HepG2 (cell line): ENCODE measurements around the gene RBM47. TPM values are rescaled to one million over a fixed set of nuclear protein-coding genes. Genes with fewer than 3 reads are reported as not detected.

Experiments
- ATM ChIP-seq: fragments of 450-650 bp; IDR thresholded peaks from 2 replicates; pipeline ENCODE4 v1.7.1; 2017; ENCODE audit warnings: mild to moderate bottlenecking, borderline replicate concordance
- CENPX ChIP-seq: sonication (generic); formaldehyde crosslinking; IDR thresholded peaks from 2 replicates; pipeline ENCODE4 v1.9.0; 2021; ENCODE audit warnings: mild to moderate bottlenecking, missing genetic modification reagents, moderate library complexity
- CREM ChIP-seq, 2 experiments: sonication (generic) in 1 of 2; formaldehyde crosslinking in 1 of 2; IDR thresholded peaks; 2 replicates each; pipeline versions ENCODE4 v1.4.0 to v1.6.1; 2016 to 2020; ENCODE audit warnings: antibody characterized with exemption in 1 of 2, mild to moderate bottlenecking in 1 of 2, missing genetic modification reagents in 1 of 2
- CTCF ChIP-seq: sonication (generic); formaldehyde crosslinking; IDR thresholded peaks from 2 replicates; pipeline ENCODE4 v1.5.0; 2020; ENCODE audit warnings: mild to moderate bottlenecking, missing genetic modification reagents, moderate library complexity
- E2F2 ChIP-seq: sonication (generic); formaldehyde crosslinking; IDR thresholded peaks from 2 replicates; pipeline ENCODE4 v1.4.0; 2020; ENCODE audit warnings: missing genetic modification reagents, borderline replicate concordance
- FLYWCH1 ChIP-seq: sonication (generic); formaldehyde crosslinking; IDR thresholded peaks from 2 replicates; pipeline ENCODE4 v1.8.1; 2023; ENCODE audit warnings: mild to moderate bottlenecking, missing genetic modification reagents
- FOSL1 ChIP-seq: sonication (generic); formaldehyde crosslinking; IDR thresholded peaks from 2 replicates; pipeline ENCODE4 v1.9.0; 2021; ENCODE audit warnings: missing genetic modification reagents, borderline replicate concordance
- GPBP1L1 ChIP-seq: sonication (generic); formaldehyde crosslinking; IDR thresholded peaks from 2 replicates; pipeline ENCODE4 v1.5.0; 2020; ENCODE audit warnings: mild to moderate bottlenecking, missing genetic modification reagents
- MATR3 ChIP-seq: sonication (generic); formaldehyde crosslinking; IDR thresholded peaks from 2 replicates; pipeline ENCODE4 v1.4.0; 2020; ENCODE audit warnings: missing genetic modification reagents
- MED8 ChIP-seq: sonication (generic); formaldehyde crosslinking; IDR thresholded peaks from 2 replicates; pipeline ENCODE4 v1.8.1; 2023; ENCODE audit warnings: mild to moderate bottlenecking, missing genetic modification reagents; ENCODE audit not compliant: insufficient replicate concordance
- NBN ChIP-seq: fragments of 450-650 bp; conservative IDR thresholded peaks from 2 replicates; pipeline ENCODE4 v1.6.1; 2017
- NFIC ChIP-seq: IDR thresholded peaks from 2 replicates; pipeline ENCODE4 v1.6.1; 2012; ENCODE audit warnings: mild to moderate bottlenecking, low read length, inconsistent platforms
- NFYB ChIP-seq: sonication (generic); formaldehyde crosslinking; IDR thresholded peaks from 2 replicates; pipeline ENCODE4 v1.4.0; 2020; ENCODE audit warnings: missing genetic modification reagents
- SOX5 ChIP-seq: IDR thresholded peaks from 2 replicates; pipeline ENCODE4 v1.6.1; 2016; ENCODE audit warnings: borderline replicate concordance
- TBP ChIP-seq: sonication (generic); formaldehyde crosslinking; IDR thresholded peaks from 2 replicates; pipeline ENCODE4 v1.5.0; 2020; ENCODE audit warnings: missing genetic modification reagents
- ZBTB7B ChIP-seq: sonication (generic); formaldehyde crosslinking; IDR thresholded peaks from 2 replicates; pipeline ENCODE4 v1.4.0; 2020; ENCODE audit warnings: missing genetic modification reagents
- ZFP41 ChIP-seq: sonication (generic); formaldehyde crosslinking; IDR thresholded peaks from 2 replicates; pipeline ENCODE4 v1.4.0; 2020; ENCODE audit warnings: mild to moderate bottlenecking, missing genetic modification reagents, borderline replicate concordance
- ZNF546 ChIP-seq: sonication (generic); formaldehyde crosslinking; conservative IDR thresholded peaks from 2 replicates; pipeline ENCODE4 v1.8.1; 2023; ENCODE audit warnings: mild to moderate bottlenecking, missing genetic modification reagents
- ZNF572 ChIP-seq: sonication (generic); formaldehyde crosslinking; IDR thresholded peaks from 2 replicates; pipeline ENCODE4 v1.5.1; 2020; ENCODE audit warnings: mild to moderate bottlenecking, missing genetic modification reagents
- ZNF605 ChIP-seq: sonication (generic); formaldehyde crosslinking; IDR thresholded peaks from 2 replicates; pipeline ENCODE4 v1.8.0; 2022; ENCODE audit warnings: mild to moderate bottlenecking, missing genetic modification reagents
- ZNF768 ChIP-seq: sonication (generic); formaldehyde crosslinking; IDR thresholded peaks from 2 replicates; pipeline ENCODE4 v1.4.0; 2020; ENCODE audit warnings: missing genetic modification reagents
- polyA plus RNA-seq, 8 experiments: library from polyadenylated mRNA; depleted of rRNA in 3 of 8; stranded (reverse) in 7 of 8; unstranded in 1 of 8; fragments of >200 nt; fragmentation: Illumina TruSeq in 4 of 8; extraction: Trizol in 4 of 8; gene quantifications; 2 replicates each; pipeline versions ENCODE4 v1.2.1 to v1.2.3, GENCODE V29; 2011 to 2016; ENCODE audit warnings: low read depth in 4 of 8, missing spikeins in 1 of 8, mixed read lengths in 1 of 8; ENCODE audit not compliant: insufficient read depth in 1 of 8
- total RNA-seq, 5 experiments: library from RNA; depleted of rRNA; stranded (reverse); fragments of >200 nt; fragmentation: Illumina TruSeq; extraction: Trizol; gene quantifications; 2 replicates each; pipeline ENCODE4 v1.2.3, GENCODE V29; 2016; ENCODE audit warnings: low read depth in 1 of 5
- TF ChIP-seq, protein P1 (sequence below): sonication (generic); formaldehyde crosslinking; IDR thresholded peaks from 2 replicates; pipeline ENCODE4 v1.4.0; 2020; ENCODE audit warnings: mild to moderate bottlenecking, missing genetic modification reagents
- TF ChIP-seq, protein P2 (sequence below): sonication (generic); formaldehyde crosslinking; IDR thresholded peaks from 2 replicates; pipeline ENCODE4 v1.4.0; 2020; ENCODE audit warnings: missing genetic modification reagents

RBM47 gene
- total and polyA plus RNA-seq, 2 of the 13 experiments (the other 11 are each of a cell fraction or from before 2014, with no cell fraction given): 1.2 to 2.5 TPM

DNA sequence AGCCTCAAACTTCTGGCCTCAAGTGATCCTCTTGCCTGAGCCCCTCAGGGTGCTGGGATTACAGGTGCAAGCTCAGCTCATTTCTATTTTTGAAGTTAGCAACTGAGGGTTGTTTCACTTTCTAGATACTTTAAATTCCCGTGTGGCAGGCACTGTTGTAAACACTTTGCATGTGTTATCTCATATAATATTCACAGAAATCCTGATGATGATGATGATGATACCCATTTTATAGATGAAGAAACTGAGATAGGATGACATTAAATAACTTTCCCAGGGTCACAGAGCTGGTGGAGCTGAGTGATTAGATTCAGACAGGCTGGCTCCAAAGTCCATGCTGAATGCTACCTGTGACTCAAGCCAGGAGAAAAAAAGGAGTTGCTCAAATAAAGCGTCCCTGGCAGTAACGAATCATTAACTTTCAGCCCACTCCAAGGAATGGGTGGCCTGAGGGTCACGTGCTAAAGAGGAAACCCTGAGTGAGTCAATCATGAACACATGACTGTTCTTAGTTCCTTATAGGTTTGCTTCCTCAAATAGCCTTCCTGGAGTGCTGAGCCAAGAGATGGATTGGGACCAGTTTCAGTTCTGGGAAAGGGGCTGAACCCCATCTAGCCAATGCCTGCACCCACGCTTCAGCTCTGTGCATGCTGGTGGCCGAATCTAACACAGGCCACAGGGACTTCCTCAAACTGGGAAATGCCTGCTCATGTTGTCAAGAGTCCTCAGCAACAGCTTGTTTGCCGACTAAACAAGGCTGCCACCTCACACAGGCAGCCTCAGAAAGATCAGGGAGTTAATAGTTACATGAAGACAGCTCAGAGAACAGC lies 52.8 kb downstream of the RBM47 start (continued):
- TF ChIP-seq NBN: no peak
- no peak for TF ChIP-seq ZNF768 (CRISPR knock-in tag)
- peak; percentile 47; the same call in 1 of the 2 replicates for TF ChIP-seq ZBTB7B (CRISPR knock-in tag)
- no peak for TF ChIP-seq ZNF546
- TF ChIP-seq CREM (IDR thresholded peaks at IDR 0.05): peak; percentile 55; the same call in 1 of the 2 replicates
- TF ChIP-seq CREM (CRISPR knock-in tag; IDR thresholded peaks at IDR 0.05): no peak
- TF ChIP-seq, protein P1, sequence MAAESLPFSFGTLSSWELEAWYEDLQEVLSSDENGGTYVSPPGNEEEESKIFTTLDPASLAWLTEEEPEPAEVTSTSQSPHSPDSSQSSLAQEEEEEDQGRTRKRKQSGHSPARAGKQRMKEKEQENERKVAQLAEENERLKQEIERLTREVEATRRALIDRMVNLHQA (CRISPR knock-in tag): no peak
- TF ChIP-seq MED8 (CRISPR knock-in tag): no peak
- TF ChIP-seq ZNF605 (CRISPR knock-in tag): 0 out of 2 replicates have a peak, but pooled peaks have one; percentile 31
- no peak for TF ChIP-seq GPBP1L1 (CRISPR knock-in tag)
- TF ChIP-seq MATR3 (CRISPR knock-in tag): no peak
- TF ChIP-seq SOX5: peak; percentile 41; the same call in 1 of the 2 replicates
- no peak for TF ChIP-seq FLYWCH1 (CRISPR knock-in tag)
- TF ChIP-seq E2F2 (CRISPR knock-in tag): no peak
- no peak for TF ChIP-seq ZFP41
- no peak for TF ChIP-seq CENPX
- TF ChIP-seq, protein P2, sequence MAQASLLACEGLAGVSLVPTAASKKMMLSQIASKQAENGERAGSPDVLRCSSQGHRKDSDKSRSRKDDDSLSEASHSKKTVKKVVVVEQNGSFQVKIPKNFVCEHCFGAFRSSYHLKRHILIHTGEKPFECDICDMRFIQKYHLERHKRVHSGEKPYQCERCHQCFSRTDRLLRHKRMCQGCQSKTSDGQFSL (CRISPR knock-in tag): no peak
- peak; percentile 69; the same call in 1 of the 2 replicates for TF ChIP-seq NFIC
- no peak for TF ChIP-seq TBP
- no peak for TF ChIP-seq ZNF572
- no peak for TF ChIP-seq ATM
- TF ChIP-seq FOSL1 (CRISPR knock-in tag): 0 out of 2 replicates have a peak, but pooled peaks have one; percentile 14
- no peak for TF ChIP-seq CTCF (CRISPR knock-in tag)
- peak; percentile 70; the same call in 1 of the 2 replicates for TF ChIP-seq NFYB (CRISPR knock-in tag)
